GM21360 (cell line): ENCODE results near the gene FFAR1.
"Not testable (repeated sequence)": the region's sequence is repeated elsewhere in the genome, so short reads cannot be mapped to it uniquely, and the experiment has no call there.

ENCODE experiments used
- ATAC-seq: cut with Tn5 transposase; IDR thresholded peaks from one replicate; pipeline ENCODE4 v1.9.1; 2021; ENCODE audit warnings: mild to moderate bottlenecking, moderate library complexity; ENCODE audit not compliant: unreplicated experiment

The FFAR1 gene

GRCh38 chr19:35359395-35359794 is 11.7 kb downstream of the FFAR1 start:
- ATAC-seq = not testable (repeated sequence)

- not testable (repeated sequence) for ATAC-seq
These were observed 12.4 kb downstream of the FFAR1 start for GRCh38 chr19:35360081-35360480.

GRCh38 chr19:35360880-35361420 is 13.2 kb downstream of the FFAR1 start:
- ATAC-seq = no peak

GRCh38 chr19:35362261-35363000 is 14.7 kb downstream of the FFAR1 start:
- no peak for ATAC-seq

- no peak for ATAC-seq
These were observed 15.4 kb downstream of the FFAR1 start for GRCh38 chr19:35363001-35363590.

GRCh38 chr19:35363711-35364425 is 16.2 kb downstream of the FFAR1 start:
- no peak for ATAC-seq

GRCh38 chr19:35365303-35365702 is 17.6 kb downstream of the FFAR1 start:
- no peak for ATAC-seq

GRCh38 chr19:35368378-35368777 is 20.7 kb downstream of the FFAR1 start:
- no peak for ATAC-seq

GRCh38 chr19:35369522-35369921 is 21.8 kb downstream of the FFAR1 start:
- no peak for ATAC-seq

GRCh38 chr19:35370722-35371121 is 23.0 kb downstream of the FFAR1 start, which contains the start of gene GPR42:
GPR42 (plus strand) TSS chr19:35371068; CDS start chr19:35371360, 292 bp downstream.
- no peak for ATAC-seq

- no peak for ATAC-seq
These were observed 25.8 kb downstream of the FFAR1 start for GRCh38 chr19:35373492-35373891.

- not testable (repeated sequence) for ATAC-seq
These were observed 26.3 kb downstream of the FFAR1 start for GRCh38 chr19:35374031-35374430.

GRCh38 chr19:35375505-35376307 is 28.0 kb downstream of the FFAR1 start:
- ATAC-seq = no peak

- no peak for ATAC-seq
These were observed 30.0 kb downstream of the FFAR1 start for GRCh38 chr19:35377656-35378055.

GRCh38 chr19:35378356-35378755 is 30.7 kb downstream of the FFAR1 start:
- no peak for ATAC-seq

GRCh38 chr19:35379545-35379944 is 31.8 kb downstream of the FFAR1 start:
- ATAC-seq = not testable (repeated sequence)

GRCh38 chr19:35379992-35380391 is 32.3 kb downstream of the FFAR1 start:
- ATAC-seq = no peak

GRCh38 chr19:35380450-35381124 is 32.9 kb downstream of the FFAR1 start:
- ATAC-seq = no peak

- ATAC-seq = no peak
These were observed 33.6 kb downstream of the FFAR1 start for GRCh38 chr19:35381318-35381717.

GRCh38 chr19:35381926-35382325 is 34.2 kb downstream of the FFAR1 start:
- ATAC-seq = no peak
